ENCODE data around the gene NUP205.

The NUP205 gene

GRCh38 chr7:135683609-135684008, 125.9 kb downstream of the NUP205 start:
- H3K27ac ChIP-seq, result no peak overlapping the region
- in situ Hi-C loops (cut with HindIII; ENCODE audit: low pct_ligation_motif_present, low sequenced_read_pairs), result no loop called here
- H3K27me3 ChIP-seq (replicated peaks), result no peaks in the 10 kb centered on the region
- no peak for TF ChIP-seq CTCF (IDR thresholded peaks at IDR 0.05; ENCODE audit: low read depth, low read length, missing control alignments)
- peaks cover under 1% of the 10 kb centered on the region for H3K36me3 ChIP-seq (replicated peaks)
- no peak for DNase-seq
- no peak overlapping the region for H3K4me3 ChIP-seq (ENCODE audit: low read depth, low read length)

GRCh38 chr7:135684136-135684535, 126.4 kb downstream of the NUP205 start:
- DNase-seq, result peak; percentile 60
- Histone ChIP-seq H3K4me3 (ENCODE audit: low read depth, low read length) (no peak overlapping the region), H3K27me3 (replicated peaks) (no peaks in the 10 kb centered on the region), H3K36me3 (replicated peaks) (no peaks in the 10 kb centered on the region), H3K27ac (no peak overlapping the region)
- in situ Hi-C loops (cut with HindIII; ENCODE audit: low pct_ligation_motif_present, low sequenced_read_pairs), result no loop called here
- TF ChIP-seq CTCF (IDR thresholded peaks at IDR 0.05; ENCODE audit: low read depth, low read length, missing control alignments), result no peak

GRCh38 chr7:135684699-135685098, 127.0 kb downstream of the NUP205 start:
- in situ Hi-C loops (cut with HindIII; ENCODE audit: low pct_ligation_motif_present, low sequenced_read_pairs), result no loop called here
- no peak for TF ChIP-seq CTCF (IDR thresholded peaks at IDR 0.05; ENCODE audit: low read depth, low read length, missing control alignments)
- Histone ChIP-seq H3K4me3 (ENCODE audit: low read depth, low read length) (no peak overlapping the region), H3K27me3 (replicated peaks) (no peaks in the 10 kb centered on the region), H3K36me3 (replicated peaks) (no peaks in the 10 kb centered on the region), H3K27ac (peak overlapping the region; percentile 8)
- DNase-seq, result no peak

GRCh38 chr7:135685306-135686084, 127.8 kb downstream of the NUP205 start:
- Histone ChIP-seq H3K36me3 (replicated peaks) (no peaks in the 10 kb centered on the region), H3K4me3 (ENCODE audit: low read depth, low read length) (no peak overlapping the region), H3K27me3 (replicated peaks) (no peaks in the 10 kb centered on the region), H3K27ac (peak overlapping the region; percentile 8)
- no peak for TF ChIP-seq CTCF (IDR thresholded peaks at IDR 0.05; ENCODE audit: low read depth, low read length, missing control alignments)
- in situ Hi-C loops (cut with HindIII; ENCODE audit: low pct_ligation_motif_present, low sequenced_read_pairs), result no loop called here
- peak; percentile 65 for DNase-seq

GRCh38 chr7:135687466-135687865, 129.7 kb downstream of the NUP205 start:
- no peak for DNase-seq
- H3K36me3 ChIP-seq (replicated peaks), result no peaks in the 10 kb centered on the region
- in situ Hi-C loops (cut with HindIII; ENCODE audit: low pct_ligation_motif_present, low sequenced_read_pairs), result no loop called here
- no peaks in the 10 kb centered on the region for H3K27me3 ChIP-seq (replicated peaks)
- no peak overlapping the region for H3K4me3 ChIP-seq (ENCODE audit: low read depth, low read length)
- TF ChIP-seq CTCF (IDR thresholded peaks at IDR 0.05; ENCODE audit: low read depth, low read length, missing control alignments), result no peak
- no peak overlapping the region for H3K27ac ChIP-seq

- no peaks in the 10 kb centered on the region for H3K36me3 ChIP-seq (replicated peaks)
- peak overlapping the region; percentile 22 for H3K27ac ChIP-seq
- no peaks in the 10 kb centered on the region for H3K27me3 ChIP-seq (replicated peaks)
- peak; percentile 34 for DNase-seq
- in situ Hi-C loops (cut with HindIII; ENCODE audit: low pct_ligation_motif_present, low sequenced_read_pairs), result no loop called here
- H3K4me3 ChIP-seq (ENCODE audit: low read depth, low read length), result no peak overlapping the region
- TF ChIP-seq CTCF (IDR thresholded peaks at IDR 0.05; ENCODE audit: low read depth, low read length, missing control alignments), result no peak
Measured at GRCh38 chr7:135690566-135690965, 132.8 kb downstream of the NUP205 start.
